ENCODE data around the gene FIGN. TPM values are rescaled to one million over a fixed set of nuclear protein-coding genes. Genes with fewer than 3 reads are reported as not detected.

Gene FIGN, protein sequence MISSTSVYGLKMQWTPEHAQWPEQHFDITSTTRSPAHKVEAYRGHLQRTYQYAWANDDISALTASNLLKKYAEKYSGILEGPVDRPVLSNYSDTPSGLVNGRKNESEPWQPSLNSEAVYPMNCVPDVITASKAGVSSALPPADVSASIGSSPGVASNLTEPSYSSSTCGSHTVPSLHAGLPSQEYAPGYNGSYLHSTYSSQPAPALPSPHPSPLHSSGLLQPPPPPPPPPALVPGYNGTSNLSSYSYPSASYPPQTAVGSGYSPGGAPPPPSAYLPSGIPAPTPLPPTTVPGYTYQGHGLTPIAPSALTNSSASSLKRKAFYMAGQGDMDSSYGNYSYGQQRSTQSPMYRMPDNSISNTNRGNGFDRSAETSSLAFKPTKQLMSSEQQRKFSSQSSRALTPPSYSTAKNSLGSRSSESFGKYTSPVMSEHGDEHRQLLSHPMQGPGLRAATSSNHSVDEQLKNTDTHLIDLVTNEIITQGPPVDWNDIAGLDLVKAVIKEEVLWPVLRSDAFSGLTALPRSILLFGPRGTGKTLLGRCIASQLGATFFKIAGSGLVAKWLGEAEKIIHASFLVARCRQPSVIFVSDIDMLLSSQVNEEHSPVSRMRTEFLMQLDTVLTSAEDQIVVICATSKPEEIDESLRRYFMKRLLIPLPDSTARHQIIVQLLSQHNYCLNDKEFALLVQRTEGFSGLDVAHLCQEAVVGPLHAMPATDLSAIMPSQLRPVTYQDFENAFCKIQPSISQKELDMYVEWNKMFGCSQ
- total RNA-seq, result 0.74 and 2.2 TPM in 2 replicates

GRCh38 chr2:163735685-163736432 is at the start of gene FIGN:
Gene FIGN (minus strand): TSS chr2:163736008. CDS start chr2:163734927, 1,081 bp downstream.

All from bronchus fibroblast of lung (primary cell).